Endothelial cell (in vitro differentiated cells): ENCODE results near the gene UBA1. TPM values are rescaled to one million over a fixed set of nuclear protein-coding genes. Genes with fewer than 3 reads are reported as not detected.

Experiments
- DNase-seq: peaks from one replicate; pipeline ENCODE4 v3.0.0; 2021; ENCODE audit warnings: low spot score
- H3K27ac Mint-ChIP-seq: one replicate; pipeline ENCODE4 v1.8.0; 2021; ENCODE audit warnings: mixed read lengths, inconsistent platforms; ENCODE audit not compliant: unreplicated experiment
- H3K27me3 Mint-ChIP-seq: one replicate; pipeline ENCODE4 v1.8.0; 2021; ENCODE audit warnings: mild to moderate bottlenecking, moderate library complexity, mixed read lengths, inconsistent platforms; ENCODE audit not compliant: unreplicated experiment
- H3K36me3 Mint-ChIP-seq: one replicate; pipeline ENCODE4 v1.8.0; 2021; ENCODE audit warnings: mild to moderate bottlenecking, low read depth, mixed read lengths, inconsistent platforms; ENCODE audit not compliant: unreplicated experiment
- H3K4me1 Mint-ChIP-seq: one replicate; pipeline ENCODE4 v1.8.0; 2021; ENCODE audit warnings: mild to moderate bottlenecking, mixed read lengths, inconsistent platforms; ENCODE audit not compliant: unreplicated experiment
- H3K4me3 Mint-ChIP-seq: one replicate; pipeline ENCODE4 v1.8.0; 2021; ENCODE audit warnings: mild to moderate bottlenecking, mixed read lengths, inconsistent platforms; ENCODE audit not compliant: unreplicated experiment
- H3K9me3 Mint-ChIP-seq: one replicate; pipeline ENCODE4 v1.8.0; 2021; ENCODE audit warnings: mixed read lengths, inconsistent platforms; ENCODE audit not compliant: unreplicated experiment
- CTCF ChIP-seq: fragments of 200-600 bp; sonication (generic); IDR thresholded peaks from one replicate; pipeline ENCODE4 v1.5.0; 2021; ENCODE audit warnings: antibody characterized with exemption; ENCODE audit not compliant: unreplicated experiment
- total RNA-seq: library from RNA; stranded (reverse); fragmentation: NEBNext Ultra II Directional; extraction: Animal tissue kit (Norgen Biotek cat#: 25700); gene quantifications from one replicate; pipeline ENCODE4 v1.2.1, GENCODE V29; 2021; ENCODE audit not compliant: unreplicated experiment

UBA1 gene
- total RNA-seq, 1 donor from 2014 or later: 246 TPM

- H3K4me3 Mint-ChIP-seq: peak overlapping the region; percentile 86
- H3K27me3 Mint-ChIP-seq: peaks cover 8% of the 10 kb centered on the region
- no peaks in the 10 kb centered on the region for H3K9me3 Mint-ChIP-seq
- H3K4me1 Mint-ChIP-seq: peaks cover 19% of the 10 kb centered on the region
- TF ChIP-seq CTCF: no peak
- H3K27ac Mint-ChIP-seq: peak overlapping the region; percentile 81
- peaks cover 11% of the 10 kb centered on the region for H3K36me3 Mint-ChIP-seq
- no peak for DNase-seq
Observed at GRCh38 chrX:47196098-47196497, 2.5 kb downstream of the UBA1 start.

- peaks cover 23% of the 10 kb centered on the region for H3K36me3 Mint-ChIP-seq
- no peaks in the 10 kb centered on the region for H3K9me3 Mint-ChIP-seq
- peaks cover 8% of the 10 kb centered on the region for H3K27me3 Mint-ChIP-seq
- no peak overlapping the region for H3K4me3 Mint-ChIP-seq
- peaks cover 19% of the 10 kb centered on the region for H3K4me1 Mint-ChIP-seq
- H3K27ac Mint-ChIP-seq: no peak overlapping the region
- TF ChIP-seq CTCF: no peak
- no peak for DNase-seq
Observed at GRCh38 chrX:47197526-47197925, 3.9 kb downstream of the UBA1 start.

- peaks cover 23% of the 10 kb centered on the region for H3K36me3 Mint-ChIP-seq
- peaks cover 6% of the 10 kb centered on the region for H3K27me3 Mint-ChIP-seq
- no peak overlapping the region for H3K27ac Mint-ChIP-seq
- no peak overlapping the region for H3K4me3 Mint-ChIP-seq
- H3K4me1 Mint-ChIP-seq: peaks cover 19% of the 10 kb centered on the region
- no peak for DNase-seq
- TF ChIP-seq CTCF: no peak
- H3K9me3 Mint-ChIP-seq: no peaks in the 10 kb centered on the region
Observed at GRCh38 chrX:47198026-47198686, 4.5 kb downstream of the UBA1 start.

GRCh38 chrX:47198687-47199080, 5.1 kb downstream of the UBA1 start:
- Mint-ChIP-seq H3K4me3 (no peak overlapping the region), H3K27ac (no peak overlapping the region), H3K9me3 (no peaks in the 10 kb centered on the region), H3K27me3 (peaks cover 5% of the 10 kb centered on the region), H3K4me1 (peaks cover 19% of the 10 kb centered on the region), H3K36me3 (peaks cover 23% of the 10 kb centered on the region)
- TF ChIP-seq CTCF: no peak
- DNase-seq: no peak

GRCh38 chrX:47199286-47199685, 5.7 kb downstream of the UBA1 start:
- Mint-ChIP-seq H3K27ac (no peak overlapping the region), H3K4me1 (peaks cover 19% of the 10 kb centered on the region), H3K27me3 (peaks cover 5% of the 10 kb centered on the region), H3K4me3 (no peak overlapping the region), H3K9me3 (no peaks in the 10 kb centered on the region), H3K36me3 (peaks cover 23% of the 10 kb centered on the region)
- no peak for DNase-seq
- no peak for TF ChIP-seq CTCF
